Mesothelial cell of epicardium (in vitro differentiated cells): ENCODE data around the gene GPR32. TPM values are rescaled to one million over a fixed set of nuclear protein-coding genes. Genes with fewer than 3 reads are reported as not detected.
A peak's percentile ranks its signal among the peaks of the same experiment; 100 is the strongest.
"Not testable (repeated sequence)": the region's sequence is repeated elsewhere in the genome, so short reads cannot be mapped to it uniquely, and the experiment has no call there.

Experiments
- DNase-seq, 2 experiments: peaks; one replicate each; pipeline ENCODE4 v3.0.0; 2021; ENCODE audit warnings: low spot score in 2 of 2; ENCODE audit not compliant: unreplicated experiment in 2 of 2
- H3K27ac Mint-ChIP-seq: 2 replicates; pipeline ENCODE4 v1.8.0; 2021; ENCODE audit warnings: mixed read lengths
- H3K27me3 Mint-ChIP-seq: 2 replicates; pipeline ENCODE4 v1.8.0; 2021; ENCODE audit warnings: low read depth, mixed read lengths
- H3K36me3 Mint-ChIP-seq: 2 replicates; pipeline ENCODE4 v1.8.0; 2021; ENCODE audit warnings: mixed read lengths
- H3K4me1 Mint-ChIP-seq: 2 replicates; pipeline ENCODE4 v1.8.0; 2021; ENCODE audit warnings: mixed read lengths
- H3K4me3 Mint-ChIP-seq: 2 replicates; pipeline ENCODE4 v1.8.0; 2021; ENCODE audit warnings: mild to moderate bottlenecking, moderate library complexity, mixed read lengths
- H3K9me3 Mint-ChIP-seq: 2 replicates; pipeline ENCODE4 v1.8.0; 2021; ENCODE audit warnings: mixed read lengths
- total RNA-seq: library from RNA; stranded (reverse); gene quantifications from 3 replicates; pipeline ENCODE4 v1.2.1, GENCODE V29; 2021
- TF ChIP-seq, protein P1 (sequence below): fragments of 200-600 bp; sonication (generic); IDR thresholded peaks from one replicate; pipeline ENCODE4 v1.5.0; 2021; ENCODE audit warnings: antibody characterized with exemption; ENCODE audit not compliant: unreplicated experiment

Gene GPR32
- total RNA-seq, 1 donor from 2014 or later, result not detected

DNA sequence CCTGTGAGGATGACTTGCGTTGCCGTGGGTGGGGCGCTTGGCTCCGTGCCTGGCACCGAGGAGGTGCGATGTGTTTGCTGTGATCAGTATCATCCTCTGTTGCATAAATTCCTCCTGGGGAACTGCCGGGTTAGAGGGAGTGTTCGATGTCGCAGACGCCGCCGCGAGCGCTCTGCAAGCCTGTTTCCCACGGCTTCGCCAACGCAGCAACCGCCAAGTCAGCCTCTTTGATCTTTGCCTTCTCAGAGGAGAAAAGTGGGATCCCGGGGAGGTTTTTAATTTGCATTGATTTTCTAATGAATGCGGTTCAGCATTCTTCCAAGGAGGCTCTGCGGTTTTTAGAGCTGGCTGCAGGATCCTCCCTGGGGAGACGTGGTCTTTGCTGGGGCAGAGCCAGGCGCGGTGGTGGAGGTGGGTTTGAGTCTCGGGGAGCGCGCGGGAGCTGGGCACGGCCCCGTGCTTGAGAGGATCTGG is 7.6 kb downstream of the GPR32 start:
- Mint-ChIP-seq H3K27me3 (peaks cover 88% of the 10 kb centered on the region), H3K36me3 (no peaks in the 10 kb centered on the region), H3K9me3 (no peaks in the 10 kb centered on the region), H3K4me3 (no peak overlapping the region), H3K27ac (no peak overlapping the region), H3K4me1 (peaks cover 5% of the 10 kb centered on the region)
- no peak for DNase-seq
- TF ChIP-seq, protein P1, sequence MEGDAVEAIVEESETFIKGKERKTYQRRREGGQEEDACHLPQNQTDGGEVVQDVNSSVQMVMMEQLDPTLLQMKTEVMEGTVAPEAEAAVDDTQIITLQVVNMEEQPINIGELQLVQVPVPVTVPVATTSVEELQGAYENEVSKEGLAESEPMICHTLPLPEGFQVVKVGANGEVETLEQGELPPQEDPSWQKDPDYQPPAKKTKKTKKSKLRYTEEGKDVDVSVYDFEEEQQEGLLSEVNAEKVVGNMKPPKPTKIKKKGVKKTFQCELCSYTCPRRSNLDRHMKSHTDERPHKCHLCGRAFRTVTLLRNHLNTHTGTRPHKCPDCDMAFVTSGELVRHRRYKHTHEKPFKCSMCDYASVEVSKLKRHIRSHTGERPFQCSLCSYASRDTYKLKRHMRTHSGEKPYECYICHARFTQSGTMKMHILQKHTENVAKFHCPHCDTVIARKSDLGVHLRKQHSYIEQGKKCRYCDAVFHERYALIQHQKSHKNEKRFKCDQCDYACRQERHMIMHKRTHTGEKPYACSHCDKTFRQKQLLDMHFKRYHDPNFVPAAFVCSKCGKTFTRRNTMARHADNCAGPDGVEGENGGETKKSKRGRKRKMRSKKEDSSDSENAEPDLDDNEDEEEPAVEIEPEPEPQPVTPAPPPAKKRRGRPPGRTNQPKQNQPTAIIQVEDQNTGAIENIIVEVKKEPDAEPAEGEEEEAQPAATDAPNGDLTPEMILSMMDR, result no peak

GRCh38 chr19:50778906-50779430 is 8.7 kb downstream of the GPR32 start:
- Mint-ChIP-seq H3K36me3 (no peaks in the 10 kb centered on the region), H3K4me3 (no peak overlapping the region), H3K9me3 (no peaks in the 10 kb centered on the region), H3K27ac (no peak overlapping the region), H3K4me1 (peaks cover 8% of the 10 kb centered on the region), H3K27me3 (peaks cover 93% of the 10 kb centered on the region)
- DNase-seq, result no peak
- TF ChIP-seq, protein P1, result no peak

- Mint-ChIP-seq H3K36me3 (no peaks in the 10 kb centered on the region), H3K9me3 (no peaks in the 10 kb centered on the region), H3K4me1 (peaks cover 8% of the 10 kb centered on the region), H3K27ac (no peak overlapping the region), H3K27me3 (peaks cover 86% of the 10 kb centered on the region), H3K4me3 (no peak overlapping the region)
- TF ChIP-seq, protein P1, result no peak
- DNase-seq, result no peak
Observed at GRCh38 chr19:50779504-50780457, 9.5 kb downstream of the GPR32 start.

- H3K36me3 Mint-ChIP-seq, result no peaks in the 10 kb centered on the region
- no peaks in the 10 kb centered on the region for H3K9me3 Mint-ChIP-seq
- no peak overlapping the region for H3K27ac Mint-ChIP-seq
- DNase-seq, result no peak
- H3K27me3 Mint-ChIP-seq, result peaks cover 76% of the 10 kb centered on the region
- H3K4me3 Mint-ChIP-seq, result no peak overlapping the region
- TF ChIP-seq, protein P1, result no peak
- peaks cover 8% of the 10 kb centered on the region for H3K4me1 Mint-ChIP-seq
Observed at GRCh38 chr19:50780753-50781435, 10.6 kb downstream of the GPR32 start.

DNA sequence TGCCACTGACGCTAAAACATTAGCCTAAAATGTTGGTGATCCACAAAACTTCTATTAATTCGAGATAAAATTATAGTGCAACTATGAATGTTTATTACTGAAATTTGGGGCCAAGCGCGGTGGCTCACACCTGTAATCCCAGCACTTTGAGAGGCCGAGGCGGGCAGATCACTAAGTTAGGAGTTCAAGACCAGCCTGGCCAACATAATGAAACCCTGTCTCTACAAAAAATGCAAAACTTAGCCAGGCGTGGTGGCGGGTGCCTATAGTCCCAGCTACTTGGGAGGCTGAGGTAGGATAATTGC is 13.5 kb downstream of the GPR32 start:
- peaks cover 50% of the 10 kb centered on the region for H3K27me3 Mint-ChIP-seq
- H3K27ac Mint-ChIP-seq, H3K4me1 Mint-ChIP-seq, H3K4me3 Mint-ChIP-seq, DNase-seq, H3K36me3 Mint-ChIP-seq, H3K9me3 Mint-ChIP-seq: not testable (repeated sequence)
- TF ChIP-seq, protein P1, result peak; percentile 38
